Fibroblast of lung (primary cell): ENCODE measurements around the gene CACNA2D3.

Experiments
- CTCF ChIP-seq, 2 donors: IDR thresholded peaks in 1 of 2; conservative IDR thresholded peaks in 1 of 2; 1 replicate in 1 of 2; 2 replicates in 1 of 2; pipeline ENCODE4 v1.5.1; 2011 to 2012; ENCODE audit warnings: low read length in 2 of 2, control low read depth in 1 of 2, inconsistent platforms in 1 of 2, low read depth in 1 of 2, mild to moderate bottlenecking in 1 of 2
- EZH2 ChIP-seq: IDR thresholded peaks from 2 replicates; pipeline ENCODE4 v1.5.1; 2012; ENCODE audit warnings: low read length, control low read depth, mild to moderate bottlenecking; ENCODE audit errors: missing control alignments

DNA sequence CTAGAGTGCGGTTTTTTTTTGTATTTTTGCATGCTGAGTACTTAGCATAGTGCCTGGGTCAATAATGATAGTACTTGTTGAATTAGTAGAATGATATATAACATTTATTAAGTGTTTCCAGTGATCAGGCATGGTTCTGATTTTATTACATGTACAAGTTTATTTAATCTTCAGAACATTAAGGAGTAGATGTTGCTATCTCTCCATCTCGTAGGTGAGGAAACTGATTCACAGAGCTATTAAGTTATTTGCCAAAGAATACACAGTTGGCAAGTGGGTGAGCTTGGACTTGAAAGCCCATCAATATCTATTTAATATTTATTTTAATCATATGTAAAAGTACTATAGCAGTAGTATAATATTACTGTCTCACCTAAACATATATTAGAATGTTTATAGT is 219.5 kb downstream of the CACNA2D3 start:
- no peak for TF ChIP-seq CTCF (conservative IDR thresholded peaks at IDR 0.05 in 1 of 2, IDR thresholded peaks at IDR 0.05 in 1 of 2; ENCODE audit: low read depth in 1 of 2, low read length in 2 of 2)
- no peak for TF ChIP-seq EZH2
